Cardiac muscle cell (in vitro differentiated cells and primary cell): Measurements from ENCODE around the gene TOR1B. TPM values are rescaled to one million over a fixed set of nuclear protein-coding genes. Genes with fewer than 3 reads are reported as not detected.
A peak's percentile ranks its signal among the peaks of the same experiment; 100 is the strongest.
"Not testable (repeated sequence)": the region's sequence is repeated elsewhere in the genome, so short reads cannot be mapped to it uniquely, and the experiment has no call there.

Source experiments
- DNase-seq, 2 donors: peaks; one replicate each; pipeline versions ENCODE4 v3.0.0 to v3.0.0-alpha.2; 2010 to 2017; ENCODE audit warnings: low read depth in 1 of 2, low spot score in 1 of 2
- H3K27ac ChIP-seq: fragments of 200-600 bp; sonication (generic); 2 replicates; pipeline ENCODE4 v1.5.1; 2016
- H3K27me3 ChIP-seq: fragments of 200-600 bp; sonication (generic); 2 replicates; pipeline ENCODE4 v1.6.0; 2016; ENCODE audit warnings: control low read depth
- H3K36me3 ChIP-seq: fragments of 200-600 bp; sonication (generic); 2 replicates; pipeline ENCODE4 v1.5.1; 2016; ENCODE audit warnings: control low read depth
- H3K4me1 ChIP-seq: fragments of 200-600 bp; sonication (generic); 2 replicates; pipeline ENCODE4 v1.8.1; 2017; ENCODE audit warnings: low read depth, mild to moderate bottlenecking, mixed run types
- H3K4me3 ChIP-seq: fragments of 200-600 bp; sonication (generic); 2 replicates; pipeline ENCODE4 v1.5.1; 2016; ENCODE audit warnings: mild to moderate bottlenecking
- H3K9me3 ChIP-seq: fragments of 200-600 bp; sonication (generic); 2 replicates; pipeline ENCODE4 v1.5.1; 2017; ENCODE audit warnings: low read depth, mild to moderate bottlenecking, control low read depth
- polyA plus RNA-seq: library from polyadenylated mRNA; unstranded; fragments of >200 nt; fragmentation: Nextera tagmentation; extraction: Ambion mirVana; gene quantifications from 2 replicates; pipeline ENCODE4 v1.2.1, GENCODE V29; 2016
- total RNA-seq: library from RNA; depleted of rRNA; stranded (reverse); fragments of >200 nt; gene quantifications from 2 replicates; pipeline ENCODE4 v1.2.3, GENCODE V29; 2016
- TF ChIP-seq, protein P1 (sequence below): IDR thresholded peaks from 2 replicates; pipeline ENCODE4 v1.5.1; 2012; ENCODE audit warnings: low read depth, mild to moderate bottlenecking, low read length

The TOR1B gene
- total and polyA plus RNA-seq, 2 experiments from 2014 or later = 12.7 to 18.0 TPM

DNA sequence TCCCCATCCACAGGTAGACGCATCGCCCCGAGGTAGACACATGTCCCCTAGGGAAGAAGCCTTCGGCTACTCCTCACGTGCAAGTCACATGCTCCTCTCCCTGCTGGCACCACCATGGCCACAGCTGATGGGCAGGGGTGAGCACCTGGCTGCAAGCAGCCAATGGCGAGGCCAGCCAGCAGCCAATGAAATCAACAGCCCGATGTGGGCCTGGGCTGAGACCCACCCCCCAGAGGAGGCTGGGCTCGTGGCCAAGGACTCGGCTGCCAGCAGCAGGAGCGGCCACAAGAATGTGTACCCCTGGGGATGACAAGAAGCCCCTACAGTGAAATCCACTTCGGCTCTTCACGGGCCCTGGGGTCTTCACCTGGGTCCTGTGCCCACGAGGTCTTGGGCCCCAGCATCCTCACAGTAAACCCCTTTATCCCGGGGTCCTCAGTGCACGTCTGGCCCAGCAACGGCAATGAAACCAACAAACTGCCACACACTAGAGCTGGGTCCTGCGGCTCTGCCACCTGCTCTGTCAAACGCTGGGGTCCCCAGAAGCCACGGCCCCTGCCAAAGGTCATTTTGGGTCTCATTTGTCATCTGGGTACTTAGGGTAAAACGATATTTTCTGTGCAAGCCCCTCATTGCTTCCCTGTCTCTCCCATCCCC, 28.1 kb upstream of the TOR1B start:
- Histone ChIP-seq H3K4me3 (no peak overlapping the region), H3K9me3 (no peaks in the 10 kb centered on the region), H3K4me1 (no peaks in the 10 kb centered on the region), H3K27me3 (no peaks in the 10 kb centered on the region), H3K36me3 (no peaks in the 10 kb centered on the region), H3K27ac (no peak overlapping the region)
- TF ChIP-seq, protein P1, sequence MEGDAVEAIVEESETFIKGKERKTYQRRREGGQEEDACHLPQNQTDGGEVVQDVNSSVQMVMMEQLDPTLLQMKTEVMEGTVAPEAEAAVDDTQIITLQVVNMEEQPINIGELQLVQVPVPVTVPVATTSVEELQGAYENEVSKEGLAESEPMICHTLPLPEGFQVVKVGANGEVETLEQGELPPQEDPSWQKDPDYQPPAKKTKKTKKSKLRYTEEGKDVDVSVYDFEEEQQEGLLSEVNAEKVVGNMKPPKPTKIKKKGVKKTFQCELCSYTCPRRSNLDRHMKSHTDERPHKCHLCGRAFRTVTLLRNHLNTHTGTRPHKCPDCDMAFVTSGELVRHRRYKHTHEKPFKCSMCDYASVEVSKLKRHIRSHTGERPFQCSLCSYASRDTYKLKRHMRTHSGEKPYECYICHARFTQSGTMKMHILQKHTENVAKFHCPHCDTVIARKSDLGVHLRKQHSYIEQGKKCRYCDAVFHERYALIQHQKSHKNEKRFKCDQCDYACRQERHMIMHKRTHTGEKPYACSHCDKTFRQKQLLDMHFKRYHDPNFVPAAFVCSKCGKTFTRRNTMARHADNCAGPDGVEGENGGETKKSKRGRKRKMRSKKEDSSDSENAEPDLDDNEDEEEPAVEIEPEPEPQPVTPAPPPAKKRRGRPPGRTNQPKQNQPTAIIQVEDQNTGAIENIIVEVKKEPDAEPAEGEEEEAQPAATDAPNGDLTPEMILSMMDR = no peak
- no peak for DNase-seq

DNA sequence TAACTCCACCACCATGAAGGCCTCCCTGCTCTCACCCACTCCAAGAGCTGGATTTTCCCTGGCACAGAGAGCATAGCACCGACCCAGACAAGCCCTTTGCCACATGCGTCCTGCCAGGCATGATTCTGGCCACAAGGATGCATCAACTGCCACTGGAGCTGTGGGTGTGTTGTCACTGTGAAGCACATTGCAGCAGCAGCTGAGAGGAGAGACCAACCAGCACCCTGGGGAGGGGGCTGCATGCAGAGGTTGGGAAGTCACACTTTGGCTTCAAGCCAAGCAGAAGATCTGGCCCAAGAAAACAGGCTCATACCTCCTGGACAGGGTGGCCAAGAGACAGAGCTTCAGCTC, 27.6 kb upstream of the TOR1B start:
- Histone ChIP-seq H3K27ac (no peak overlapping the region), H3K4me1 (no peaks in the 10 kb centered on the region), H3K4me3 (no peak overlapping the region), H3K9me3 (no peaks in the 10 kb centered on the region), H3K36me3 (no peaks in the 10 kb centered on the region), H3K27me3 (no peaks in the 10 kb centered on the region)
- TF ChIP-seq, protein P1 = no peak
- DNase-seq = no peak

DNA sequence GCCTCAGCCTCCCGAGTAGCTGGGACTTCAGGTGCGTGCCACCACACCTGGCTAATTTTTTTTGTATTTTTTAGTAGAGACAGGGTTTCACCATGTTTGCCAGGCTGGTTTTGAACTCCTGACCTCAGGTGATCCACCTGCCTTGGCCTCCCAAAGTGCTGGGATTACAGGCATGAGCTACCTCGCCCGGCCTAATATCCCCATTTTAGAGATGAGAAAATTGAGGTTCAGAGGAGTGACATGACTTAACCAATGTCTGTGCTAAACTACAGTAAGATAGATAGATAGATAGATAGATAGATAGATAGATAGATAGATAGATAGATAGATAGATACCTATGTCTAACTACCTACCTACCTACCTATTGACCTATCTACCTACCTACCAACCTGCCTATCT, 26.9 kb upstream of the TOR1B start:
- not testable (repeated sequence) for H3K27me3 ChIP-seq, DNase-seq, H3K27ac ChIP-seq

DNA sequence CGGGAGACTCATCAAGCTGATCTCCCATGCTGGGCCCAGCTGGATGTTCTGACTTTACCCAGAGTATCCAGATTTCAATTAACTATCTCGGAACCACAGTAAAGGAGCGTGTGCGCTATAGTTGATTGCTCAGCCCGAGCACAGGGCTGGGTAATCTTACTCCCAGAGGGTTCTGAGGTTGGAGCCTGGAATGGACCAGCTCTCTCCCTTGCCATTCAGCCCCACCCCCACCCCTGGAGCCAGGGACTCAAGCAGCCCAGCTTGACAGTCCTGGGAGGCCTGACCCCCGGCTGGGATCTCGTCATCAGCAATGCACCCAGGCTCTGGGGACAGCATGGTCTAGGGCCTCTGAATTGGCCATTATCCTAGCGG, 26.4 kb upstream of the TOR1B start:
- TF ChIP-seq, protein P1 = no peak
- Histone ChIP-seq H3K27me3 (no peaks in the 10 kb centered on the region), H3K36me3 (no peaks in the 10 kb centered on the region), H3K27ac (no peak overlapping the region), H3K9me3 (no peaks in the 10 kb centered on the region), H3K4me3 (no peak overlapping the region), H3K4me1 (no peaks in the 10 kb centered on the region)
- DNase-seq = peak in 1 of 2 donors; percentile 76

More for the DNA sequence above, 26.9 kb upstream of the TOR1B start:
- H3K4me3 ChIP-seq, H3K36me3 ChIP-seq, H3K9me3 ChIP-seq, H3K4me1 ChIP-seq: not testable (repeated sequence)

DNA sequence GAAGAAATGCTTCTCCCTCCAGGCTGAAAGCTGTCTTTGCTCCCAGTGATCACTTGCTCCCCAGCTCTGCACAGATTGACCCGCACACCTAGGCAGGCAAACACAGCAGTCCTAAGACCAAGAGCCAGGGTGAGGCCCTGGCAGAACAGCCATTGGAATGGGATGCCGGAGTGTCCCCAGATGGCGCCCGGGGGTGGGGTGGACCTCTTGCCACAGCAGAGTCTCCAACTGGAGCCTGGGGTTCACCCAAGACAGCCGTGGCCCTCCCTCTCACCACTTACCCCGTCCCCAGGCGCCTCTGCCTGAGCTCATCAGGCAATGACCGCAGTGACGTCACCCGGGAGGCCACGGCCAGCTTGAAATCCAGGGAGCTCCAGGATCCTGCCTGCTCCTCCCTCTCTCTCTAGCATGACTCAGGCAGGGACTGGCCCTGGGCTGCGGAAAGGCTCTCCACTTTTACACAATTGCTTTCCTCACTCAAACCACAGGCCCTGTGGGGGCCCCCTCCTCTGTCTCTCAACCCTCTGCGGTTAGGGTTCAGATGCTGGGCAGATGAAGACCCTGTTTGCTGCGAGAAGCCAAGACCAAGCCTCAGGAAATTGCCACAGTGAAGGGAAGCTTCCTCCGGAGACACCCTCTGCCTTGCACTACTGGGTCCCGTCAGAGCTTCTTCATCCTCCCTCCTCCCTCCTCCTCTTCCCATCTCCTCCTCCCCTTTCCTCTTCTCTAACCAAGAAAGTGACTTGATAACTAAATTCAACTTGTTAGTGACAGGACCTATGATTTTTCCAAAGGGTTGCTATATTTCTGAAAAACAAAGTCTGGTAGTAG, 25.8 kb upstream of the TOR1B start:
- no peaks in the 10 kb centered on the region for H3K4me1 ChIP-seq
- H3K4me3 ChIP-seq = no peak overlapping the region
- no peaks in the 10 kb centered on the region for H3K9me3 ChIP-seq
- no peaks in the 10 kb centered on the region for H3K27me3 ChIP-seq
- H3K27ac ChIP-seq = no peak overlapping the region
- TF ChIP-seq, protein P1 = no peak
- peak in 1 of 2 donors; percentile 100 for DNase-seq
- no peaks in the 10 kb centered on the region for H3K36me3 ChIP-seq

DNA sequence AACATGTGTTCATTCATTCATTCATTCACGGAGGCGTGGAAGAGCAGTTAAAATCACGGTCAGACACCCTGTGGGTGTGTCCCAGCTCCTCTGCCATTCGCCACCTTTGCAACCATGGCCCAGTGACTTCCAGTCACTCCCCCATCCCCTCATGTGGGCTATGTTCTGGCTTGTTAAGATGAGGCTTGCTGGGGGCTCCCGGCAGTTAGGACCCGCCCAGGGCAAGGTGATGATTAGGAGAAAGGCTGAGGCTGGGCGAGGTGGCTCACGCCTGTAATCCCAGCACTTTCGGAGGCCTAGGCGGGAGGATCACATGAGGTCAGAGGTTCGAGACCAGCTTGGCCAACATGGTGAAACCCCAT, 25.2 kb upstream of the TOR1B start:
- no peaks in the 10 kb centered on the region for H3K27me3 ChIP-seq
- TF ChIP-seq, protein P1 = no peak
- no peak overlapping the region for H3K4me3 ChIP-seq
- no peak for DNase-seq
- H3K9me3 ChIP-seq = no peaks in the 10 kb centered on the region
- no peak overlapping the region for H3K27ac ChIP-seq
- H3K4me1 ChIP-seq = no peaks in the 10 kb centered on the region
- no peaks in the 10 kb centered on the region for H3K36me3 ChIP-seq
